H9 (cell line): ENCODE data around the gene B4GALT6. TPM values are rescaled to one million over a fixed set of nuclear protein-coding genes. Genes with fewer than 3 reads are reported as not detected.

ENCODE experiments used
- DNase-seq: peaks from one replicate; pipeline ENCODE4 v3.0.0-alpha.2; 2017
- H2AFZ ChIP-seq: one replicate; pipeline ENCODE4 v1.6.1; 2013; ENCODE audit warnings: mild to moderate bottlenecking, low read length, control low read depth, moderate library complexity
- H2AK5ac ChIP-seq: 2 replicates; pipeline ENCODE4 v1.6.1; 2013; ENCODE audit warnings: low read length, control low read depth, mixed read lengths; ENCODE audit not compliant: insufficient read length
- H2BK120ac ChIP-seq: one replicate; pipeline ENCODE4 v1.6.1; 2013; ENCODE audit warnings: low read depth, mild to moderate bottlenecking, low read length, control low read depth, inconsistent platforms; ENCODE audit not compliant: poor library complexity, severe bottlenecking
- H2BK12ac ChIP-seq: 2 replicates; pipeline ENCODE4 v1.6.1; 2013; ENCODE audit warnings: low read length, control low read depth, mixed read lengths, low read depth; ENCODE audit not compliant: insufficient read length
- H2BK15ac ChIP-seq: 2 replicates; pipeline ENCODE4 v1.6.1; 2013; ENCODE audit warnings: low read depth, low read length, control low read depth
- H2BK20ac ChIP-seq: one replicate; pipeline ENCODE4 v1.6.1; 2013; ENCODE audit warnings: low read depth, mild to moderate bottlenecking, low read length, control low read depth, inconsistent platforms; ENCODE audit not compliant: poor library complexity, severe bottlenecking
- H2BK5ac ChIP-seq: 2 replicates; pipeline ENCODE4 v1.6.1; 2013; ENCODE audit warnings: low read length, control low read depth, mixed read lengths; ENCODE audit not compliant: insufficient read length
- H3K14ac ChIP-seq: 2 replicates; pipeline ENCODE4 v1.6.1; 2013; ENCODE audit warnings: low read length, control low read depth; ENCODE audit not compliant: insufficient read depth
- H3K18ac ChIP-seq: 2 replicates; pipeline ENCODE4 v1.6.1; 2013; ENCODE audit warnings: low read depth, mild to moderate bottlenecking, mixed read lengths, low read length, control low read depth; ENCODE audit not compliant: insufficient read length
- H3K23ac ChIP-seq: 2 replicates; pipeline ENCODE4 v1.6.1; 2013; ENCODE audit warnings: low read length, control low read depth, mixed read lengths, low read depth; ENCODE audit not compliant: insufficient read length
- H3K23me2 ChIP-seq: 2 replicates; pipeline ENCODE4 v1.6.1; 2013; ENCODE audit warnings: low read depth, mild to moderate bottlenecking, mixed read lengths, low read length, control low read depth; ENCODE audit not compliant: insufficient read length, poor library complexity, severe bottlenecking
- H3K27ac ChIP-seq: 2 replicates; pipeline ENCODE4 v1.5.1; 2013; ENCODE audit warnings: low read length, control low read depth, mixed read lengths, low read depth; ENCODE audit not compliant: insufficient read length
- H3K27me3 ChIP-seq: 2 replicates; pipeline ENCODE4 v1.6.1; 2013; ENCODE audit warnings: low read length, control low read depth, inconsistent platforms; ENCODE audit not compliant: insufficient read depth
- H3K4ac ChIP-seq: 2 replicates; pipeline ENCODE4 v1.6.1; 2013; ENCODE audit warnings: low read depth, mild to moderate bottlenecking, control low read depth, inconsistent platforms, low read length, moderate library complexity
- H3K4me1 ChIP-seq: 2 replicates; pipeline ENCODE4 v1.6.1; 2013; ENCODE audit warnings: low read length, control low read depth, inconsistent platforms; ENCODE audit not compliant: insufficient read depth
- H3K4me2 ChIP-seq: 2 replicates; pipeline ENCODE4 v1.6.1; 2013; ENCODE audit warnings: low read length, control low read depth, mixed read lengths; ENCODE audit not compliant: insufficient read length, insufficient read depth
- H3K56ac ChIP-seq: 2 replicates; pipeline ENCODE4 v1.6.1; 2013; ENCODE audit warnings: low read depth, mild to moderate bottlenecking, mixed read lengths, low read length, control low read depth; ENCODE audit not compliant: insufficient read length
- H3K79me1 ChIP-seq: 2 replicates; pipeline ENCODE4 v1.6.1; 2013; ENCODE audit warnings: low read depth, mild to moderate bottlenecking, moderate library complexity, low read length, control low read depth, inconsistent platforms; ENCODE audit not compliant: insufficient read depth, poor library complexity, severe bottlenecking
- H3K79me2 ChIP-seq: 2 replicates; pipeline ENCODE4 v1.6.1; 2013; ENCODE audit warnings: low read length, control low read depth, inconsistent platforms; ENCODE audit not compliant: insufficient read depth
- H3K9ac ChIP-seq: 2 replicates; pipeline ENCODE4 v1.6.1; 2013; ENCODE audit warnings: low read length, control low read depth, mixed read lengths; ENCODE audit not compliant: insufficient read length; ENCODE audit errors: extremely low read depth
- H3K9me3 ChIP-seq: one replicate; pipeline ENCODE4 v1.6.1; 2013; ENCODE audit warnings: low read depth, low read length, inconsistent platforms; ENCODE audit not compliant: control insufficient read depth
- H3T11ph ChIP-seq: one replicate; pipeline ENCODE4 v1.6.1; 2013; ENCODE audit warnings: mild to moderate bottlenecking, low read length, control low read depth, inconsistent platforms
- H4K20me1 ChIP-seq: one replicate; pipeline ENCODE4 v1.6.1; 2013; ENCODE audit not compliant: control insufficient read depth, insufficient read length, insufficient read depth
- H4K5ac ChIP-seq: 2 replicates; pipeline ENCODE4 v1.6.1; 2013; ENCODE audit warnings: low read depth, mild to moderate bottlenecking, mixed read lengths, low read length, control low read depth; ENCODE audit not compliant: insufficient read length
- H4K8ac ChIP-seq: replicated peaks from 2 replicates; pipeline ENCODE4 v1.6.1; 2013; ENCODE audit warnings: low read length, control low read depth, mixed read lengths, low read depth; ENCODE audit not compliant: insufficient read length
- H4K91ac ChIP-seq: 2 replicates; pipeline ENCODE4 v1.6.1; 2013; ENCODE audit warnings: low read depth, mild to moderate bottlenecking, moderate library complexity, mixed read lengths, low read length, control low read depth; ENCODE audit not compliant: insufficient read length
- H3K27ac Mint-ChIP-seq, 3 experiments: 2 replicates in 2 of 3; 3 replicates in 1 of 3; pipeline ENCODE4 v1.8.0; 2020 to 2021; ENCODE audit warnings: mixed read lengths in 3 of 3, mild to moderate bottlenecking in 1 of 3, moderate library complexity in 1 of 3
- H3K27me3 Mint-ChIP-seq: 2 replicates; pipeline ENCODE4 v1.8.0; 2021; ENCODE audit warnings: low read depth, mild to moderate bottlenecking, moderate library complexity, mixed read lengths
- H3K36me3 Mint-ChIP-seq, 3 experiments: 2 replicates in 2 of 3; 3 replicates in 1 of 3; pipeline ENCODE4 v1.8.0; 2020 to 2021; ENCODE audit warnings: low read depth in 3 of 3, mixed read lengths in 3 of 3; ENCODE audit not compliant: insufficient read depth in 1 of 3
- H3K4me1 Mint-ChIP-seq, 2 experiments: 2 replicates each; pipeline ENCODE4 v1.8.0; 2020; ENCODE audit warnings: mixed read lengths in 2 of 2
- H3K4me3 Mint-ChIP-seq, 2 experiments: 2 replicates in 1 of 2; 3 replicates in 1 of 2; pipeline ENCODE4 v1.8.0; 2020 to 2021; ENCODE audit warnings: mild to moderate bottlenecking in 2 of 2, mixed read lengths in 2 of 2, moderate library complexity in 1 of 2
- H3K9me3 Mint-ChIP-seq, 2 experiments: 2 replicates in 1 of 2; 3 replicates in 1 of 2; pipeline ENCODE4 v1.8.0; 2020; ENCODE audit warnings: mild to moderate bottlenecking in 2 of 2, mixed read lengths in 2 of 2, moderate library complexity in 1 of 2
- WGBS: extraction: QIAGEN DNeasy Blood & Tissue Kit; methylation state at CpG from one replicate; pipeline ENCODE4 v1.1.7; 2013; ENCODE audit warnings: missing lambda C conversion rate, low lambda C conversion rate, mixed read lengths; ENCODE audit not compliant: insufficient read length; ENCODE audit errors: extremely low coverage; 5-methylcytosine and 5-hydroxymethylcytosine counted together
- total RNA-seq: library from RNA; stranded (reverse); gene quantifications from 2 replicates; pipeline ENCODE4 v1.2.1, GENCODE V29; 2021
- TF ChIP-seq, protein P1 (sequence below): fragments of 200-600 bp; sonication (generic); conservative IDR thresholded peaks from 3 replicates; pipeline ENCODE4 v1.8.0; 2021; ENCODE audit warnings: antibody characterized with exemption, mild to moderate bottlenecking

Gene B4GALT6
- total RNA-seq, 1 experiment from 2014 or later: 34.1 TPM

- H3K4me3 Mint-ChIP-seq: peak overlapping the region; percentile 83 to 99
- H3K9ac ChIP-seq: peak overlapping the region; percentile 91
- H3K4me1 Mint-ChIP-seq: peaks cover 52 to 60% of the 10 kb centered on the region in 2 experiments
- peaks cover 11% of the 10 kb centered on the region for H3K23me2 ChIP-seq
- H3K56ac ChIP-seq: no peak overlapping the region
- no peaks in the 10 kb centered on the region for H3K27me3 ChIP-seq
- H2BK5ac ChIP-seq: no peak overlapping the region
- no CpG with 5 or more reads among the region's 9 CpGs for WGBS
- DNase-seq: no peak
- peaks cover 7% of the 10 kb centered on the region for H3K79me1 ChIP-seq
- H4K20me1 ChIP-seq: no peaks in the 10 kb centered on the region
- no peak overlapping the region for H3T11ph ChIP-seq
- TF ChIP-seq, protein P1, sequence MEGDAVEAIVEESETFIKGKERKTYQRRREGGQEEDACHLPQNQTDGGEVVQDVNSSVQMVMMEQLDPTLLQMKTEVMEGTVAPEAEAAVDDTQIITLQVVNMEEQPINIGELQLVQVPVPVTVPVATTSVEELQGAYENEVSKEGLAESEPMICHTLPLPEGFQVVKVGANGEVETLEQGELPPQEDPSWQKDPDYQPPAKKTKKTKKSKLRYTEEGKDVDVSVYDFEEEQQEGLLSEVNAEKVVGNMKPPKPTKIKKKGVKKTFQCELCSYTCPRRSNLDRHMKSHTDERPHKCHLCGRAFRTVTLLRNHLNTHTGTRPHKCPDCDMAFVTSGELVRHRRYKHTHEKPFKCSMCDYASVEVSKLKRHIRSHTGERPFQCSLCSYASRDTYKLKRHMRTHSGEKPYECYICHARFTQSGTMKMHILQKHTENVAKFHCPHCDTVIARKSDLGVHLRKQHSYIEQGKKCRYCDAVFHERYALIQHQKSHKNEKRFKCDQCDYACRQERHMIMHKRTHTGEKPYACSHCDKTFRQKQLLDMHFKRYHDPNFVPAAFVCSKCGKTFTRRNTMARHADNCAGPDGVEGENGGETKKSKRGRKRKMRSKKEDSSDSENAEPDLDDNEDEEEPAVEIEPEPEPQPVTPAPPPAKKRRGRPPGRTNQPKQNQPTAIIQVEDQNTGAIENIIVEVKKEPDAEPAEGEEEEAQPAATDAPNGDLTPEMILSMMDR: no peak
- no peaks in the 10 kb centered on the region for H3K27me3 Mint-ChIP-seq
- H3K4ac ChIP-seq: no peak overlapping the region
- peak overlapping the region; percentile 77; the same call in 1 of the 2 replicates for H3K14ac ChIP-seq
- H3K4me1 ChIP-seq: peaks cover 15% of the 10 kb centered on the region
- H3K36me3 Mint-ChIP-seq: peaks cover 0 to 3% (median 0%) of the 10 kb centered on the region in 3 experiments; a peak in 2 of 7 replicates
- H4K8ac ChIP-seq: no peak overlapping the region
- no peak overlapping the region for H3K23ac ChIP-seq
- H2BK20ac ChIP-seq: no peak overlapping the region
- peak overlapping the region; percentile 67 to 97 (median 96); a peak in 6 of 7 replicates for H3K27ac Mint-ChIP-seq
- peaks cover 31% of the 10 kb centered on the region; the same call in 1 of the 2 replicates for H3K79me2 ChIP-seq
- H4K91ac ChIP-seq: no peak overlapping the region
- H3K27ac ChIP-seq: no peak overlapping the region
- H2AK5ac ChIP-seq: no peak overlapping the region
- H2BK120ac ChIP-seq: no peak overlapping the region
- no peak overlapping the region for H4K5ac ChIP-seq
- peak overlapping the region; percentile 41 for H2AFZ ChIP-seq
- no peak overlapping the region for H2BK12ac ChIP-seq
- no peaks in the 10 kb centered on the region; a peak in 1 of 5 replicates for H3K9me3 Mint-ChIP-seq
- no peak overlapping the region for H3K18ac ChIP-seq
- H2BK15ac ChIP-seq: no peak overlapping the region; the same call in 1 of the 2 replicates
- no peaks in the 10 kb centered on the region for H3K9me3 ChIP-seq
- peak overlapping the region; percentile 97 for H3K4me2 ChIP-seq
These were observed 458 bp downstream of the B4GALT6 start for GRCh38 chr18:31683968-31684278.
